ENCODE results near the gene NPHP3.

NPHP3 gene

DNA sequence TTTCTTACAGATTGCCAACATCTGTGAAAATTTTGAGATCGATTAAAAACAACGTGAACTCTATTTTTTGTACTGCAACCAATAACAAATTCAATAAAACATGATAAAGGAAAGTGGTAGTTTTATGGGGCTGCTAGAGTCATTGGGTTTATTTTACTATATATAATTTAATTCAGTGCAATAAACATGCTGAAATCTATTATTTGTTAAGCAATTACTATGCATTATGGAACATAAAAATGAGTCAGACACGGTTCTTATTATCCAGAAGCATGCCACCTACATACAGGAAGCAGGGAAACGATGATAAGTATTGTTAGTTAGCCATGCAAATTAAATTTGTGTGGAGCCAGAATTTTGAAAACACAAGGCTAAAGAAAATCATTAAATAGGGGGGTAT, 27.2 kb downstream of the NPHP3 start:
- Histone ChIP-seq H3K9ac (ENCODE audit: low read depth, low read length, poor library complexity) (no peak overlapping the region), H3K14ac (ENCODE audit: low read length) (no peak overlapping the region), H3K23ac (ENCODE audit: low read depth, low read length, poor library complexity) (no peak overlapping the region), H3K9me3 (replicated peaks in 1 of 2; ENCODE audit: control insufficient read depth in 2 of 2, insufficient read depth in 1 of 2, low read depth in 1 of 2, low read length in 2 of 2) (no peaks in the 10 kb centered on the region), H3K79me1 (ENCODE audit: low read depth, low read length) (no peaks in the 10 kb centered on the region), H3K4me2 (ENCODE audit: insufficient read depth, low read length, poor library complexity, severe bottlenecking) (no peak overlapping the region), H3K36me3 (replicated peaks in 1 of 2; ENCODE audit: control insufficient read depth in 2 of 2, insufficient read depth in 2 of 2, low read length in 2 of 2) (peaks cover 13 to 95% of the 10 kb centered on the region in 2 donors), H2BK12ac (ENCODE audit: low read length) (no peak overlapping the region), H2BK15ac (ENCODE audit: low read length) (no peak overlapping the region), H3K18ac (ENCODE audit: low read length) (no peak overlapping the region), H3K4me1 (ENCODE audit: control insufficient read depth in 2 of 2, insufficient read depth in 1 of 2, low read depth in 1 of 2, low read length in 2 of 2) (no peaks in the 10 kb centered on the region), H3K27ac (replicated peaks; ENCODE audit: low read length) (no peak overlapping the region), H3K27me3 (ENCODE audit: control insufficient read depth in 3 of 3, insufficient read depth in 3 of 3, low read depth in 1 of 3, low read length in 3 of 3) (no peaks in the 10 kb centered on the region), H2AK5ac (ENCODE audit: low read depth, low read length) (no peak overlapping the region), H4K8ac (ENCODE audit: low read depth, low read length) (no peak overlapping the region), H2BK5ac (ENCODE audit: low read length) (no peak overlapping the region), H4K91ac (ENCODE audit: low read depth, low read length, poor library complexity) (no peak overlapping the region), H2AFZ (ENCODE audit: low read length) (no peak overlapping the region), H3K4ac (ENCODE audit: low read length) (no peak overlapping the region), H2BK120ac (ENCODE audit: low read depth, low read length) (no peak overlapping the region), H3K4me3 (ENCODE audit: low read length in 2 of 2) (no peak overlapping the region)
- no CpG with 5 or more reads among the region's 4 CpGs for WGBS, 2 donors (ENCODE audit: extremely low coverage in 2 of 2, insufficient read length in 2 of 2, insufficient replicate concordance in 1 of 2)
- DNase-seq (ENCODE audit: low spot score) = no peak

GRCh38 chr3:132690040-132690439, 32.2 kb downstream of the NPHP3 start:
- WGBS, 2 donors (ENCODE audit: extremely low coverage in 2 of 2, insufficient read length in 2 of 2, insufficient replicate concordance in 1 of 2) = no CpG with 5 or more reads among the region's 4 CpGs
- Histone ChIP-seq H3K9ac (ENCODE audit: low read depth, low read length, poor library complexity) (no peak overlapping the region), H2AFZ (ENCODE audit: low read length) (no peak overlapping the region), H4K91ac (ENCODE audit: low read depth, low read length, poor library complexity) (no peak overlapping the region), H2BK120ac (ENCODE audit: low read depth, low read length) (no peak overlapping the region), H4K8ac (ENCODE audit: low read depth, low read length) (no peak overlapping the region), H3K27me3 (ENCODE audit: control insufficient read depth in 3 of 3, insufficient read depth in 3 of 3, low read depth in 1 of 3, low read length in 3 of 3) (no peaks in the 10 kb centered on the region), H3K9me3 (replicated peaks in 1 of 2; ENCODE audit: control insufficient read depth in 2 of 2, insufficient read depth in 1 of 2, low read depth in 1 of 2, low read length in 2 of 2) (no peaks in the 10 kb centered on the region), H3K18ac (ENCODE audit: low read length) (no peak overlapping the region), H2BK5ac (ENCODE audit: low read length) (no peak overlapping the region), H3K14ac (ENCODE audit: low read length) (no peak overlapping the region), H3K23ac (ENCODE audit: low read depth, low read length, poor library complexity) (no peak overlapping the region), H3K36me3 (replicated peaks in 1 of 2; ENCODE audit: control insufficient read depth in 2 of 2, insufficient read depth in 2 of 2, low read length in 2 of 2) (peaks cover 15 to 98% of the 10 kb centered on the region in 2 donors), H3K4me3 (ENCODE audit: low read length in 2 of 2) (no peak overlapping the region), H2BK15ac (ENCODE audit: low read length) (no peak overlapping the region), H3K4me1 (ENCODE audit: control insufficient read depth in 2 of 2, insufficient read depth in 1 of 2, low read depth in 1 of 2, low read length in 2 of 2) (no peaks in the 10 kb centered on the region), H3K4me2 (ENCODE audit: insufficient read depth, low read length, poor library complexity, severe bottlenecking) (no peak overlapping the region), H3K27ac (replicated peaks; ENCODE audit: low read length) (no peak overlapping the region), H3K79me1 (ENCODE audit: low read depth, low read length) (no peaks in the 10 kb centered on the region), H2BK12ac (ENCODE audit: low read length) (no peak overlapping the region), H3K4ac (ENCODE audit: low read length) (no peak overlapping the region), H2AK5ac (ENCODE audit: low read depth, low read length) (no peak overlapping the region)
- DNase-seq (ENCODE audit: low spot score) = no peak

DNA sequence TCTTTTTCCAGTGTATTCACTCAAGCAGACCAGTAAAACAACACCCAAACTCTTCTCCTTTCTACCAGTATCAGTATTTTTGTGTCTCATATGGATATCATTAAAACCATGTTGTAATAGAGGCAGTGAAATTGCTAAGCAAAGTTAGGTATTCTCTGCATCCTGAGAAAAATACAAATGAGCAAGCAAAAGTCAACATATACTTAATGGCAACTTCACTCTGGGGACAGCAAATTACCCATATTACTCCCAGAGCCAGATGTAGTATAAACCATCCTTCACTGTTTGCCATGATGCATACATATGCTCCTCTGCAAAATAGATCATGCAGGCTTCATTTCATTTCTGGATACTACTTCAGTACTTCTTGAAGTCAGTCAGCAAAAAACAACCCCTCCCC, 40.0 kb downstream of the NPHP3 start:
- Histone ChIP-seq H3K79me1 (ENCODE audit: low read depth, low read length) (no peaks in the 10 kb centered on the region), H3K18ac (ENCODE audit: low read length) (no peak overlapping the region), H2BK15ac (ENCODE audit: low read length) (no peak overlapping the region), H3K4ac (ENCODE audit: low read length) (no peak overlapping the region), H2BK120ac (ENCODE audit: low read depth, low read length) (no peak overlapping the region), H3K9me3 (replicated peaks in 1 of 2; ENCODE audit: control insufficient read depth in 2 of 2, insufficient read depth in 1 of 2, low read depth in 1 of 2, low read length in 2 of 2) (no peaks in the 10 kb centered on the region), H2BK12ac (ENCODE audit: low read length) (no peak overlapping the region), H3K4me2 (ENCODE audit: insufficient read depth, low read length, poor library complexity, severe bottlenecking) (no peak overlapping the region), H3K27me3 (ENCODE audit: control insufficient read depth in 3 of 3, insufficient read depth in 3 of 3, low read depth in 1 of 3, low read length in 3 of 3) (no peaks in the 10 kb centered on the region), H2BK5ac (ENCODE audit: low read length) (no peak overlapping the region), H2AFZ (ENCODE audit: low read length) (no peak overlapping the region), H3K36me3 (replicated peaks in 1 of 2; ENCODE audit: control insufficient read depth in 2 of 2, insufficient read depth in 2 of 2, low read length in 2 of 2) (peaks cover 5 to 96% of the 10 kb centered on the region in 2 donors), H3K14ac (ENCODE audit: low read length) (no peak overlapping the region), H2AK5ac (ENCODE audit: low read depth, low read length) (no peak overlapping the region), H3K9ac (ENCODE audit: low read depth, low read length, poor library complexity) (no peak overlapping the region), H4K91ac (ENCODE audit: low read depth, low read length, poor library complexity) (no peak overlapping the region), H3K4me1 (ENCODE audit: control insufficient read depth in 2 of 2, insufficient read depth in 1 of 2, low read depth in 1 of 2, low read length in 2 of 2) (no peaks in the 10 kb centered on the region), H4K8ac (ENCODE audit: low read depth, low read length) (no peak overlapping the region), H3K27ac (replicated peaks; ENCODE audit: low read length) (no peak overlapping the region), H3K23ac (ENCODE audit: low read depth, low read length, poor library complexity) (no peak overlapping the region), H3K4me3 (ENCODE audit: low read length in 2 of 2) (no peak overlapping the region)
- no peak for DNase-seq (ENCODE audit: low spot score)

DNA sequence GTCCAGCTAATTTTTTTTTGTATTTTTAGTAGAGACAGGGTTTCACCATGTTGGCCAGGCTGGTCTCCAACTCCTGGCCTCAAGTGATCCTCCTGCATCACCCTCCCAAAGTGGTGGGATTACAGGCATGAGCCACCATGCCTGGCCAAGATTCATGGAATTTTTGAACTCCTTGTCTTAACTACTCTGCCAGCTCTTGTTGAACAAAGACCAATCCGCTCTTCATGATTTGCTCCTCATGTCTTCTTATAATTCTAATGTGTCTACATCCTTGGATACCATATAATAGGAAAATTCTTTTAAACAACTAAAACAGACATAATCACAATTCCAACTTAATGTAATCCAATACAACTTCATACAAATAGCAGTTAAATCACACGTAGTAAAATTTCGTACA, 40.8 kb downstream of the NPHP3 start:
- Histone ChIP-seq H3K14ac (ENCODE audit: low read length) (no peak overlapping the region), H4K8ac (ENCODE audit: low read depth, low read length) (no peak overlapping the region), H2BK120ac (ENCODE audit: low read depth, low read length) (no peak overlapping the region), H2BK12ac (ENCODE audit: low read length) (no peak overlapping the region), H2AFZ (ENCODE audit: low read length) (no peak overlapping the region), H3K9ac (ENCODE audit: low read depth, low read length, poor library complexity) (no peak overlapping the region), H3K79me1 (ENCODE audit: low read depth, low read length) (no peaks in the 10 kb centered on the region), H4K91ac (ENCODE audit: low read depth, low read length, poor library complexity) (no peak overlapping the region), H3K4me3 (ENCODE audit: low read length in 2 of 2) (no peak overlapping the region), H3K18ac (ENCODE audit: low read length) (no peak overlapping the region), H2AK5ac (ENCODE audit: low read depth, low read length) (no peak overlapping the region), H3K36me3 (replicated peaks in 1 of 2; ENCODE audit: control insufficient read depth in 2 of 2, insufficient read depth in 2 of 2, low read length in 2 of 2) (peaks cover 7 to 96% of the 10 kb centered on the region in 2 donors), H3K27ac (replicated peaks; ENCODE audit: low read length) (no peak overlapping the region), H3K4ac (ENCODE audit: low read length) (no peak overlapping the region), H2BK5ac (ENCODE audit: low read length) (no peak overlapping the region), H3K9me3 (replicated peaks in 1 of 2; ENCODE audit: control insufficient read depth in 2 of 2, insufficient read depth in 1 of 2, low read depth in 1 of 2, low read length in 2 of 2) (no peaks in the 10 kb centered on the region), H2BK15ac (ENCODE audit: low read length) (no peak overlapping the region), H3K4me1 (ENCODE audit: control insufficient read depth in 2 of 2, insufficient read depth in 1 of 2, low read depth in 1 of 2, low read length in 2 of 2) (no peaks in the 10 kb centered on the region), H3K27me3 (ENCODE audit: control insufficient read depth in 3 of 3, insufficient read depth in 3 of 3, low read depth in 1 of 3, low read length in 3 of 3) (no peaks in the 10 kb centered on the region), H3K23ac (ENCODE audit: low read depth, low read length, poor library complexity) (no peak overlapping the region), H3K4me2 (ENCODE audit: insufficient read depth, low read length, poor library complexity, severe bottlenecking) (no peak overlapping the region)
- no CpG with 5 or more reads among the region's 3 CpGs for WGBS, 2 donors (ENCODE audit: extremely low coverage in 2 of 2, insufficient read length in 2 of 2, insufficient replicate concordance in 1 of 2)
- no peak for DNase-seq (ENCODE audit: low spot score)

Data from neuronal stem cell (in vitro differentiated cells).